Measurements from ENCODE around the gene RAB43.
"Not testable (repeated sequence)": the region's sequence is repeated elsewhere in the genome, so short reads cannot be mapped to it uniquely, and the experiment has no call there.

RAB43 gene

DNA sequence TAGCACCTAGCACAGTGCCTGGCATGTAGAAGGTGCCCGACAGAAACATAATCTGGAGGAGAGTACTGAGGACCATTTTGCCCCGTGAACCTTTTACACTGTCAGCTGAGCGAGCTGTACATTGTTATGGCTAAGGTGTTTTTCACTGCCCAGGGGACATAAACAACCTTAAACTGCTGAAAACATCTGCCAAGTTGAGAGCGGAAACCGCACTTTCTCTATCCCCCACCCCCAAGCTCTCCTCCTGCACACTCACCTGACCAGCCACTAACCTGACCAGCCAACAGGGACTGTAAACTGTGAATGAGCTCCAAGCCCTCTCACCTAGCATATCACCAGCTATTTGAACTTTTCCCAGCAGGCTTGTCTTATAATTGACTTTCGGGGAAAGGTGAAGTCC, 17.6 kb downstream of the RAB43 start:
- TF ChIP-seq, protein P1, sequence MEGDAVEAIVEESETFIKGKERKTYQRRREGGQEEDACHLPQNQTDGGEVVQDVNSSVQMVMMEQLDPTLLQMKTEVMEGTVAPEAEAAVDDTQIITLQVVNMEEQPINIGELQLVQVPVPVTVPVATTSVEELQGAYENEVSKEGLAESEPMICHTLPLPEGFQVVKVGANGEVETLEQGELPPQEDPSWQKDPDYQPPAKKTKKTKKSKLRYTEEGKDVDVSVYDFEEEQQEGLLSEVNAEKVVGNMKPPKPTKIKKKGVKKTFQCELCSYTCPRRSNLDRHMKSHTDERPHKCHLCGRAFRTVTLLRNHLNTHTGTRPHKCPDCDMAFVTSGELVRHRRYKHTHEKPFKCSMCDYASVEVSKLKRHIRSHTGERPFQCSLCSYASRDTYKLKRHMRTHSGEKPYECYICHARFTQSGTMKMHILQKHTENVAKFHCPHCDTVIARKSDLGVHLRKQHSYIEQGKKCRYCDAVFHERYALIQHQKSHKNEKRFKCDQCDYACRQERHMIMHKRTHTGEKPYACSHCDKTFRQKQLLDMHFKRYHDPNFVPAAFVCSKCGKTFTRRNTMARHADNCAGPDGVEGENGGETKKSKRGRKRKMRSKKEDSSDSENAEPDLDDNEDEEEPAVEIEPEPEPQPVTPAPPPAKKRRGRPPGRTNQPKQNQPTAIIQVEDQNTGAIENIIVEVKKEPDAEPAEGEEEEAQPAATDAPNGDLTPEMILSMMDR (IDR thresholded peaks at IDR 0.05; ENCODE audit: control insufficient read depth, extremely low read depth, insufficient read depth) = no peak
- H3K4me3 ChIP-seq (ENCODE audit: low read depth, low read length) = no peak overlapping the region
- no peak for DNase-seq (ENCODE audit: low read depth)

DNA sequence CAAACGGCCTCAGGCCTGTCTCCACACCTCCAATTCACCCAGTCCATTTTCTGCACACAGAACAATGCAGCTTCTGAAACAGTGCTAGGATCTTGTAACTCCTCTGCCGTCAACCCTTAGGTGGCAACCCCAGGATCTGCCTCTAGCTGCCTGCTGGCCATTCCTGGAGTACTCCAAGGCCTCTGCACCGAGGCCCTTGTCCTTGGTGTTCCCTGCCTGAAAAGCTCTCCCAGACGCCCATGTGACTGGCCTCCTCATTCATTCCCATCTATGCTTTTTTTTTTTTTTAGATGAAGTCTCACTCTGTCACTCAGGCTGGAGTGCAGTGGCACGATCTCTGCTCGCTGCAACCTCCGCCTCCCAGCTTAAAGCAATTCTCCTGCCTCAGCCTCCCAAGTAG, 18.3 kb downstream of the RAB43 start:
- DNase-seq (ENCODE audit: low read depth) = no peak
- TF ChIP-seq, protein P1 (IDR thresholded peaks at IDR 0.05; ENCODE audit: control insufficient read depth, extremely low read depth, insufficient read depth) = no peak
- no peak overlapping the region for H3K4me3 ChIP-seq (ENCODE audit: low read depth, low read length)

DNA sequence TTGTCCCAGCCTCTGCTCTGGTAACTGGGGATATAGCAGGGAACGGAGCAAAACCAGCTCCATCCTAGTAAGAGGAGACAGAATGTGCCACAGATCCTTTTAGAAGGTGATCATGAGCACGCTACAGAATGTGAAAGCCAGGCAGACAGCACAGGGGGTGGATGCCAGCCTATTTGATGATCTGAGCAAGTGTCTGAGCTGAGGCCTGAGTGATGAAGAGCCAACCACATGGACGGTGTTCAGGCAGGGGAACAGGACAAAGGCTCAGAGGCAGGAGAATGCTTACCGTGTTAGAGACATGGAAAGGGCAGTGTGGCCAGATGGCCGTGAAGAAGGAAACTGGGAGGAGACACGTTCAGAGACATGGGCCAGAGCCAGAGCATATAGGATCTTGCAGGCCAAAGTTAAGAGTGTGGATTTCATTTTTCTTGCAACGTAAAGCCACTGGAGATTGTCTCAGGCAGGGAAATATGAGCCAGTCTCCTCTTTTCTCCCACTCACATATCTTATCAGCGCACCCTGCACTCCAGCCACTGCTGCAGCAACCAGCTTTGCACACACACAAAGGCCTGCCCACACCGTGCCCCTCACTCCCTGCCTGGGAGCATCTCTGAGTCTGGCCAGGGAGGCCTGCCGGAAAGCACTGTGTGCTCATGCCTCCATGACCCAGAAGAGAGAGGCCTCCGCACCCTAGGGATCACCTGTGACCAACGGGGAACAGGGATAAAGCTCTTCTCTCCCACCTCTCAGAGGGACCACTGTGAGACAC, 20.1 kb downstream of the RAB43 start:
- no peak overlapping the region for H3K4me3 ChIP-seq (ENCODE audit: low read depth, low read length)
- DNase-seq (ENCODE audit: low read depth) = no peak
- TF ChIP-seq, protein P1 (IDR thresholded peaks at IDR 0.05; ENCODE audit: control insufficient read depth, extremely low read depth, insufficient read depth) = no peak

DNA sequence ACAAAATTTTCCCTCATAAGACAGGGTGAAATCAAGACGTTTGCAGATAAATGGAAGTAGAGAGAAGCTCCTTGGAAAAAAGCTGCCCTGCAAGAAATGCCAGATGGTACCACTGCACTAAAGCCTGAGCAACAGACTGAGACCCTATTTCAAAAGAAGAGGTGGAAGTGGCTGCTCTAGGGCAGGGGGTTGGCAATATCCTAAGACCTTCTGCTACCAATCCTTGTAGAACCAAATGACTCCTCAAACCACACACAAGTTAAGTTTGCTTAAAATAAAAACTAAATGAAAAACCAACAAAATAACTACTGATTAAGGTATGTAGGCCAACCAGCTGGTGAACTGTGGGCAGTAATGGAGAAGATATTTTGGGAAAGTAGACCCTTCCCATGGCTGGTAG, 21.3 kb downstream of the RAB43 start:
- H3K4me3 ChIP-seq (ENCODE audit: low read depth, low read length) = no peak overlapping the region
- DNase-seq (ENCODE audit: low read depth) = no peak
- TF ChIP-seq, protein P1 (IDR thresholded peaks at IDR 0.05; ENCODE audit: control insufficient read depth, extremely low read depth, insufficient read depth) = no peak

DNA sequence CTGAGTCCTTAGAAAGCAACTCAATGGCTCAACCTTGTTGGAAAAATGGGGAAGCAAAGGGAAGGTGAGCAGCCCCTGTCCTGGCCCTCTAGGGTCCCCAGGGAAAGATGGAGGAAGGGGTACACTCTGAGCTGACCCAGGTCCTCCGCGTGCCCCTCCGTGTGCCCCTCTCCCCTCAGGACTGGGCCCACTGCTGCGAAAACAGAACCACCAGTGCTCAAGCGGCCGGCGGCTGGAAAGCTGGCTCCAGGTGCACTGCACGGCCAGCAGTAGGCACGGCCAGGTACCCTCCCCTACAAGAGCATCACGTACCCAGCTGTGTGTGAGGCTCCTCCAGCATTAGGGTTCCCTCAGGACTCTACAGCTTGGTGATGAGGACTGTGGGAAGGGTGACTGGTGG, 26.3 kb downstream of the RAB43 start:
- no peak for DNase-seq (ENCODE audit: low read depth)
- no peak overlapping the region for H3K4me3 ChIP-seq (ENCODE audit: low read depth, low read length)
- TF ChIP-seq, protein P1 (IDR thresholded peaks at IDR 0.05; ENCODE audit: control insufficient read depth, extremely low read depth, insufficient read depth) = no peak

DNA sequence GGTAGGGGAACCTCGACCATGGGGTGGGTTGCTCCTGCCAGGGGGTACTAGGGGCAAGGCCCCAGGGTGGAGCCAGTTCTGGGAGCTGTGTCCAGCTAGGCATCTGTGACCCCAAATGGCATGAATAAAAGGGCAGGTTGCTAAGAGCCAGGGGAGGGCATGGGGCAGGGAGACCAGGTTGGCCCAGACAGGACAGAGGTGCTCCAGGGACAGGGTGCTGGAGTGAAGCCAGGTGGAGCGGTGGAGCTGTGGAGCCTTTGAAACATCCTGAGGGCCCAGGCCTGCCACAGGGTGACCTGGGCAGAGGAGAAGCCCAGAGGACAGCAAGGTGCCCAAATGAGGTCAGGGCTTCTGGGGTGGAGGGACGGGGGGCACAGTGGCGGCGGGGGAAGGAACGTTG, 33.3 kb downstream of the RAB43 start:
- DNase-seq (ENCODE audit: low read depth); H3K4me3 ChIP-seq (ENCODE audit: low read depth, low read length): not testable (repeated sequence)

DNA sequence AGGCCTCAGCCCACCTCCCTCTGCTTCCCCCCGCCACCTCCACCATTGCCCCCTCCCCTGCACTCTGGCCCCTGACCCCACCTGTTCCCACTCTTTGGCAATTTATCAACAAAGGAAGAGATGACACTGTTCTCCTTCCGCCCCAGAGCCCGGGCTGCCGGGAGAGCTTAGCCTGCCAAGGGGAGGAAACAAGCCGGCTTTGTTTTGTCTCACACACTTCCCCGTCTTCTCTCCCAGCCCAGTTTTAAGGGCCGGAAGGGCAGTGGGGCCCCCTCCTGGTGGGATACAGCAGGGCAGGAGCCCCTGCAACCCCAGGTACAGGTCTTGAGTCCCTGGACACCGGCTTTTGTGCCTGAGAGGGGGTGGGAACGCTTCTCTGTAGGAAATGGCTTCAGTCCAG, 33.7 kb downstream of the RAB43 start:
- H3K4me3 ChIP-seq (ENCODE audit: low read depth, low read length) = not testable (repeated sequence)
- peak; percentile 36 for DNase-seq (ENCODE audit: low read depth)

DNA sequence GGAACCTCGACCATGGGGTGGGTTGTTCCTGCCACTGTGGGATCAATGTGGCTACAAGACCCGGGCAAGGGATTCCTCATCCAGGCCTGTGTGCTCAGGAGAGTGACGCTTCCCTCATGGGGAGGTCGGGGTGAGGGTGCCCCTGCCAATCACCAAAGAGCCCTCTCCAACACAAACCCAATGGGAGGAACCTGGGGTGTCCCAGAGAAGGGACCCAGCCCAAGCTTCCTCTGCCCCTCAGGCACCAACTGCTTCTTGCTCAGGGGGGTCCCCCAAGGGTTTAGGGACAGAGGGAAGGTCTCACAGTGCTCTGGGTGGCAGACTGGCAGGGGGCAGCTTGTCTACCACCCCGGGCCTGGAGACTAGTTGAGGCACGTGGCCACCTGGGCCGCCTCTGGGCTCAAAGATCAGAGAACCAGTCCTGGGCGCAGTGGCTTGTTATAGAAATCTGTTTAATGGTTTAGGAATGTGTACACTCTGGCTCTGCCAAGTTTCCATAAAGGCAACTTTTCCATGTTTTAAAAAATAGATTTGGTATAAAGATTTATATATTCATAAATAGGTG, 34.4 kb downstream of the RAB43 start:
- no peak overlapping the region for H3K4me3 ChIP-seq (ENCODE audit: low read depth, low read length)
- no peak for DNase-seq (ENCODE audit: low read depth)
- TF ChIP-seq, protein P1 (IDR thresholded peaks at IDR 0.05; ENCODE audit: control insufficient read depth, extremely low read depth, insufficient read depth) = no peak
